Uterus (tissue), 2 donors: Measurements from ENCODE around the gene TFF1.

ENCODE experiments used
- CTCF ChIP-seq, 4 experiments: fragments of 200-600 bp in 2 of 4; fragments of 450-650 bp in 2 of 4; sonication (generic) in 2 of 4; IDR thresholded peaks; one replicate each; pipeline ENCODE4 v1.5.1; 2016 to 2019; ENCODE audit warnings: antibody characterized with exemption in 4 of 4, mild to moderate bottlenecking in 2 of 4, moderate library complexity in 1 of 4
- POLR2A ChIP-seq, 2 donors: fragments of 450-650 bp; IDR thresholded peaks; one replicate each; pipeline ENCODE4 v1.6.1; 2016; ENCODE audit warnings: antibody characterized with exemption in 2 of 2, mild to moderate bottlenecking in 1 of 2, moderate library complexity in 1 of 2

GRCh38 chr21:42373196-42373907 lies 7.0 kb upstream of the TFF1 start:
- TF ChIP-seq CTCF (IDR thresholded peaks at IDR 0.05) (no peak), POLR2A (IDR thresholded peaks at IDR 0.05) (no peak)
